Uterus (tissue), 2 donors: ENCODE measurements around the gene SLC9C1.

Experiments
- CTCF ChIP-seq, 4 experiments: fragments of 200-600 bp in 2 of 4; fragments of 450-650 bp in 2 of 4; sonication (generic) in 2 of 4; IDR thresholded peaks; one replicate each; pipeline ENCODE4 v1.5.1; 2016 to 2019; ENCODE audit warnings: antibody characterized with exemption in 4 of 4, mild to moderate bottlenecking in 2 of 4, moderate library complexity in 1 of 4
- POLR2A ChIP-seq, 2 donors: fragments of 450-650 bp; IDR thresholded peaks; one replicate each; pipeline ENCODE4 v1.6.1; 2016; ENCODE audit warnings: antibody characterized with exemption in 2 of 2, mild to moderate bottlenecking in 1 of 2, moderate library complexity in 1 of 2

GRCh38 chr3:112137781-112138180 is 156.2 kb downstream of the SLC9C1 start:
- TF ChIP-seq CTCF (IDR thresholded peaks at IDR 0.05) (no peak), POLR2A (IDR thresholded peaks at IDR 0.05) (no peak)
